AG04450 (cell line): ENCODE measurements around the gene ZNF304. TPM values are rescaled to one million over a fixed set of nuclear protein-coding genes. Genes with fewer than 3 reads are reported as not detected.

ENCODE experiments used
- CTCF ChIA-PET: fragments of 300-600, 350-600 bp; formaldehyde crosslinking; extraction: SDS; loops from one replicate; lab custom pipeline; 2022; ENCODE audit warnings: antibody characterized with exemption, inconsistent platforms; lab: Charles Lee
- POLR2A ChIA-PET: fragments of 350-600 bp; formaldehyde crosslinking; extraction: SDS; loops from one replicate; lab custom pipeline; 2021; ENCODE audit warnings: antibody characterized with exemption, inconsistent platforms; lab: Yijun Ruan, JAX
- DNase-seq: peaks from one replicate; pipeline ENCODE4 v3.0.0-alpha.2; 2011; ENCODE audit warnings: low read depth, low spot score
- H3K27ac ChIP-seq: one replicate; pipeline ENCODE4 v1.5.1; 2012; ENCODE audit warnings: low read depth, low read length, control low read depth
- H3K27me3 ChIP-seq: one replicate; pipeline ENCODE4 v1.6.0; 2012; ENCODE audit warnings: low read length; ENCODE audit not compliant: control insufficient read depth, insufficient read depth
- H3K4me3 ChIP-seq: 2 replicates; pipeline ENCODE4 v1.5.1; 2011; ENCODE audit warnings: mild to moderate bottlenecking, low read depth, low read length, control low read depth
- H3K9me3 ChIP-seq: 2 replicates; pipeline ENCODE4 v1.5.1; 2012; ENCODE audit warnings: low read length; ENCODE audit not compliant: control insufficient read depth, insufficient read depth
- polyA minus RNA-seq: library from RNA; depleted of rRNA, polyadenylated mRNA; stranded (reverse); fragments of >200 nt; gene quantifications from 2 replicates; pipeline ENCODE4 v1.2.3, GENCODE V29; 2011; rRNA and poly(A)+ RNA removed
- polyA plus RNA-seq: library from polyadenylated mRNA; depleted of rRNA; stranded (reverse); fragments of >200 nt; gene quantifications from 2 replicates; pipeline ENCODE4 v1.2.3, GENCODE V29; 2011; rRNA removed
- TF ChIP-seq, protein P1 (sequence below): IDR thresholded peaks from 2 replicates; pipeline ENCODE4 v1.5.1; 2011; ENCODE audit warnings: low read depth, low read length, control low read depth, inconsistent platforms

ZNF304 gene
- polyA plus RNA-seq (7.1 and 7.8 TPM in 2 replicates), polyA minus RNA-seq (12.7 and 16.1 TPM in 2 replicates)

DNA sequence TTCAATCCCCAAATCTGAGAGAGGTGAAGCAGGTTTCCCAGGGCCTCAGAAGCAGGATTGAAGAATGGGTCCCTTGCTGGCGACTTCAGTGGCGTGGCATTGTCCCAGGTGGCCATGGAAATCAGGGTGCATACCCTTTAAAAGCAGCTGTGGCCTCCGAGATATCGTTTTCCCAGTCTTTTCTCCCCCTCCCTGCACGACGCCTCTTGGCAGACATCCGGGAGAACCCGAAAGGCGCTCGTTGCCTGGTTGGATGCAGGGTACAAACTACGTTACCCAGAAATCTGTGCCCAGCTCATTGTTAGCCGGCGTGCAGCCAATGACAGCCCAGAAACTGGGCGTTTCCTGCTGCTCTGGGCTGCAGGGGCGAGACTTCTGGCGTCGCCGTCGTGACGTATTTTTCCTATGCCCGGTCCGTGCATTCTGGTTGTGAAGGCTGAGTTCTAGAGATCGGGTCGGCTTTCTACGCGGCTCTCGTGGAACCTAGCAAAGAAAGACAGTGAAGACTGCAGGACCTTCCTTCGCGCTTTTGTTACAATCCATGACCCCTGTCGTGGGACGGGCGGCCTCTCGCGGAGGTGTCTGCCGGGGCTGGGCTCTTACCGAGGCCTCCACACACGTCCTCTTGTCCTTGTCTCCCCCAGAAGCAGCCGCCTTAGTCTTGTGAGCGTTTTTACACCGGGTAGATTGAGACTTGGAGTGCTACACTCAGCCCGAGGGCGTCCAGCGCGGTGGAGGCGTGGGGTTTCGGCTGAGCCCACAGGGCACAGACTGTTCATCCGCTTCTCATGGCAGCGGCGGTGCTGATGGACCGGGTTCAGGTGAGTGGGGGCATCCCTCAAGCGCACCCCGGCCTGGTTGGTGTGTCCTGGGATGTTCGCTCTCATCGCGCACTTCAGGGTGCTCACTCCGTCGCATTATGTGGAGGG is at the start of gene ZNF304:
Gene ZNF304 (plus strand): TSS at position 395 of the 929 bp plus-strand sequence. CDS start 394 bp downstream, at position 789.
- H3K27me3 ChIP-seq = no peaks in the 10 kb centered on the region
- POLR2A ChIA-PET = interaction anchor here (0.5 to 1.1 kb wide), 2 partner anchors 49 to 423 kb away, joined by 4 read pairs; no protein-coding TSS in a partner anchor
- peak within 1 kb of the TSS; percentile 100 for H3K4me3 ChIP-seq
- TF ChIP-seq, protein P1, sequence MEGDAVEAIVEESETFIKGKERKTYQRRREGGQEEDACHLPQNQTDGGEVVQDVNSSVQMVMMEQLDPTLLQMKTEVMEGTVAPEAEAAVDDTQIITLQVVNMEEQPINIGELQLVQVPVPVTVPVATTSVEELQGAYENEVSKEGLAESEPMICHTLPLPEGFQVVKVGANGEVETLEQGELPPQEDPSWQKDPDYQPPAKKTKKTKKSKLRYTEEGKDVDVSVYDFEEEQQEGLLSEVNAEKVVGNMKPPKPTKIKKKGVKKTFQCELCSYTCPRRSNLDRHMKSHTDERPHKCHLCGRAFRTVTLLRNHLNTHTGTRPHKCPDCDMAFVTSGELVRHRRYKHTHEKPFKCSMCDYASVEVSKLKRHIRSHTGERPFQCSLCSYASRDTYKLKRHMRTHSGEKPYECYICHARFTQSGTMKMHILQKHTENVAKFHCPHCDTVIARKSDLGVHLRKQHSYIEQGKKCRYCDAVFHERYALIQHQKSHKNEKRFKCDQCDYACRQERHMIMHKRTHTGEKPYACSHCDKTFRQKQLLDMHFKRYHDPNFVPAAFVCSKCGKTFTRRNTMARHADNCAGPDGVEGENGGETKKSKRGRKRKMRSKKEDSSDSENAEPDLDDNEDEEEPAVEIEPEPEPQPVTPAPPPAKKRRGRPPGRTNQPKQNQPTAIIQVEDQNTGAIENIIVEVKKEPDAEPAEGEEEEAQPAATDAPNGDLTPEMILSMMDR = no peak
- no peaks in the 10 kb centered on the region; the same call in none of the 2 replicates for H3K9me3 ChIP-seq
- DNase-seq = peak; percentile 84
- CTCF ChIA-PET = interaction anchor here (0.7 kb wide), 1 partner anchor 12 kb away, joined by 3 read pairs; no protein-coding TSS in a partner anchor
- H3K27ac ChIP-seq = peak within 1 kb of the TSS; percentile 39

DNA sequence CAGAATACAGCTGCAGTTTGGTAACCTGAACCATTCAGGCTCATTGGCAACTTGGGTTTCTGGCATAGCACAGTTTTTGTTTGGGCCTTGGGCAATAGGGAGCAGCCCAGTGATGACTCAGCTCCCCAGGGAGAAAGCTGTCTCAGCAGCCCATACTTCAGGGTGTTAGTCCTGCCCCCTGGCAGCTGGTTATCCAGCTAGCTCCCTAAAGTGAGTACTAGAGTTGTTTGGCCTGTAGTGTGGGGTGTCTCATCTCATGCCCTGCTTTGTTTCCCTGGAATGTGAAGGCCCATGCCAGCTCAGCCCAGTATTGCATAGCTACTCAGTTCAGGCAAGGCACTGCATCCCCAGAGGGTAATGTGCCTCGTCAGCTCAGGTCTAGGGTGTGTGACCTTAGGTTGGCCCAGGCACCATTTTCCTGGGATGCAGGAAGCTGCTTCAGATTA is 49.0 kb upstream of the ZNF304 start:
- H3K4me3 ChIP-seq = no peak overlapping the region
- POLR2A ChIA-PET = interaction anchor here (0.5 to 1.3 kb wide), 8 partner anchors 9 to 88 kb away, joined by 3 to 10 read pairs (median 5); partner anchors contain the start of genes ZNF304 and ZNF548
- CTCF ChIA-PET = interaction anchor here (0.8 to 1.1 kb wide), 3 partner anchors 12 to 19 kb away, joined by 3 to 5 read pairs (median 4); no protein-coding TSS in a partner anchor
- H3K9me3 ChIP-seq = no peaks in the 10 kb centered on the region
- TF ChIP-seq, protein P1 = peak; percentile 4; the same call in 1 of the 2 replicates
- no peaks in the 10 kb centered on the region for H3K27me3 ChIP-seq
- H3K27ac ChIP-seq = peak overlapping the region; percentile 80
- DNase-seq = peak; percentile 87

DNA sequence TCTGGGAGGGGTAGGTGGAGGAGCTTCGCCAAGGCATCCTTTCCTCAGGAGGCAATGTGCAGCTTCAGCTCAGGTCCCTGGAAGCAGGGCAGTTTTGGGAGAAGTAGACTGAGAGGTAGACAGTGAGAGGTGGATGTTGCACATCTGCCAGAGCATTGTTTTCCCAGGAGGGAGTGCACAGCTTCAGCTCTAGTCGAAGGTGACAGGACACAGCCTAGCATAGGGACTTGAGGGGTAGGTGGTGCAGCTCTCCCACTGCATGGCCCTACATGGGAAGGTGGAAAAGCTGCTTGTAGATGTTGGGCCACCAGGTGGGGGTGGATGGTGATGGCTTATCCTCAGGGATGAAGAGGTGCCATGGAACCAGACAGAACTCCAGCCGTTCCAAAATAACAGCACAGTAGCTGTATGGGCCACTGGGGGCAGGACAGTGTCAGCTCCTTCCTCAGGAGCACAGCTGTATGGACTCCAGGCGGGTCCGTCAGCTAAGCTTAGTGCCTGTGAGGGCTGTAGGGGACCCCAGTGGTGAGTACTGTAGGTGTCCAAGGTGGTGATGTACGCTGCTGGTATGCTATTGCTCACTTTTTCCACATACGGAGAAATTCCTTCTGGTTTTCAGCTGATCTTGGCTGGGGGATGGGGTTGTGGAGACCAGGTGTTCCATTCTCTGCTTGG is 48.2 kb upstream of the ZNF304 start:
- CTCF ChIA-PET = interaction anchor here (1.1 kb wide), 1 partner anchor 14 kb away, joined by 5 read pairs; no protein-coding TSS in a partner anchor
- POLR2A ChIA-PET = interaction anchor here (0.7 to 1.1 kb wide), 2 partner anchors 14 to 48 kb away, joined by 3 to 4 read pairs; partner anchors contain the start of gene ZNF304
- Histone ChIP-seq H3K4me3 (no peak overlapping the region), H3K27me3 (no peaks in the 10 kb centered on the region), H3K9me3 (no peaks in the 10 kb centered on the region), H3K27ac (peak overlapping the region; percentile 80)
- DNase-seq = no peak
- TF ChIP-seq, protein P1 = no peak

DNA sequence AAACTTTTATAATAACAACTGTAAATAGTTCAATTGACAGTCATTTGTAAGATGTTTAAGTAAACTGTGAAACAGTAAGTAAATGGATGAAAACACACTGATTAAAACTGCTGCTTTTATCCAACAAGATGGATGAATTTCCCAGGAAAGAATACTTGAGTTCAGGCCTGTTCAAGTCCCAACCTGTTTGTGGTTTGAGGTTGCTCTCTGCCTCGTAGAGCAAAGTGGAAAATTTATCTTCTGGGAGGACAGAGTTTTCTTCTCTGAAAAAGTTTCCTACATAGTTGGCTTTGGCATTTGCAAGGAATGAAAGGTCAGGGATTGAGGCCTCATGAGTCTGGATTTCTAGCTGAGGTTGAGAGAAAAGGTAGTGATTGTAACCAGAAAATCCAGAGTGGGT is 46.0 kb upstream of the ZNF304 start:
- TF ChIP-seq, protein P1 = no peak
- DNase-seq = no peak
- Histone ChIP-seq H3K27me3 (no peaks in the 10 kb centered on the region), H3K27ac (no peak overlapping the region), H3K4me3 (no peak overlapping the region), H3K9me3 (no peaks in the 10 kb centered on the region; the same call in 1 of the 2 replicates)
- CTCF ChIA-PET = no interaction called here
- POLR2A ChIA-PET = no interaction called here
